Measurements from ENCODE around the gene BIN1. TPM values are rescaled to one million over a fixed set of nuclear protein-coding genes. Genes with fewer than 3 reads are reported as not detected.

The BIN1 gene
- total and polyA plus RNA-seq, 2 of the 4 experiments (the other 2 are of a cell fraction) = 18.1 to 25.7 TPM

DNA sequence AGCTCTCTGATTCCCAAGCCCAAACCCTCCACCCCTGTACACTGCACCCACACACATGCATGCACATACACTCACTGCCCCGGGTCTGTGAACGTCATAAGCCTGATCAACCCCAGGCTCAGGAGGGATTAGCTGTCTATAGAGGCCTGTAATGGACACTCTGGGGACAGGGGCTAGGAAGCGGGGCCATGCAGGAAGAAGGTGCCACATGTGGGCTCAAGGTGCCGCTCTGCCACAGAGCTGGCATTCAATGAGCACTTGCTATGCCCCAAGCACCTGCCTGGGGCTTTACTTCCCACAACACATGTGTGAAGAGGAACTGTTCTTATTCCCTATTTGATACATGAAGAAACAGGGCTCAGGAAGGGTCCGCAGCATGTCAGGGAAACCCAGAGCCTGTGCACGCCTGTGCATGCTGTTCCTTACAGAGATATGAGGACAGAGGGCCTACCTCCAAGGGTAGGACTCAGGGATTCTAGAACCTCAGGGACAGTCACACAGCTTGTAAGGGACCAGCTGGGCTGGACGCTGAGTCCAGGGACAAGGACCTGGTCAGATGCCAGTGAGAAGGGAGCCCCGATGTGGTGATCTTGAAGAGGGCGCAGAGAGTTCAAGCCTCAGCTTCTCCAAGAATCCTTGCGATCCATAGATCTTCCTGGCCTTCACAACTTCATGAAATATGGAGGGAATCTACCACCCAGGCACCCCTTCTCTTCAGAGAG lies 5.0 kb downstream of the BIN1 start:
- Histone ChIP-seq H3K4me2 (ENCODE audit: low read depth, low read length) (no peak overlapping the region), H2AK5ac (ENCODE audit: low read depth, low read length) (no peak overlapping the region; the same call in 1 of the 2 replicates), H3K4ac (ENCODE audit: low read depth, low read length) (no peak overlapping the region), H3K36me3 (ENCODE audit: control insufficient read depth, insufficient read depth, low read length) (no peaks in the 10 kb centered on the region), H2BK20ac (ENCODE audit: low read depth, low read length) (no peak overlapping the region), H4K5ac (ENCODE audit: low read depth, low read length) (no peak overlapping the region), H3K23ac (ENCODE audit: low read depth, low read length) (no peak overlapping the region), H3K18ac (ENCODE audit: low read depth, low read length) (no peak overlapping the region), H3K9ac (ENCODE audit: low read depth, low read length) (no peak overlapping the region), H3K27ac (ENCODE audit: insufficient read depth, low read length) (no peak overlapping the region), H3K79me1 (ENCODE audit: low read depth in 1 of 2, low read length in 2 of 2) (peaks cover 11 to 75% of the 10 kb centered on the region in 2 experiments), H3K4me1 (ENCODE audit: control insufficient read depth, insufficient read depth, low read length) (peaks cover 16% of the 10 kb centered on the region), H4K91ac (ENCODE audit: insufficient read depth, low read depth, low read length) (no peak overlapping the region), H4K20me1 (ENCODE audit: insufficient read depth, low read length) (peaks cover 48% of the 10 kb centered on the region), H2AK9ac (replicated peaks; ENCODE audit: low read depth, low read length, poor library complexity) (no peak overlapping the region), H2BK120ac (ENCODE audit: low read depth, low read length) (no peak overlapping the region), H3K14ac (replicated peaks; ENCODE audit: low read depth, low read length) (no peak overlapping the region), H2AFZ (replicated peaks; ENCODE audit: low read length, poor library complexity) (no peak overlapping the region), H2BK15ac (ENCODE audit: low read depth, low read length) (no peak overlapping the region), H3K9me3 (ENCODE audit: control insufficient read depth, insufficient read depth, low read length) (no peaks in the 10 kb centered on the region), H4K8ac (ENCODE audit: low read depth in 2 of 2, low read length in 2 of 2) (no peak overlapping the region), H3K9me1 (ENCODE audit: insufficient read depth, low read length) (peaks cover 18% of the 10 kb centered on the region), H3K27me3 (ENCODE audit: control insufficient read depth, insufficient read depth, low read length) (no peaks in the 10 kb centered on the region), H2BK5ac (ENCODE audit: low read depth, low read length, poor library complexity, severe bottlenecking) (no peak overlapping the region), H3K56ac (ENCODE audit: extremely low read depth, insufficient read depth, low read length) (no peak overlapping the region), H3K4me3 (ENCODE audit: insufficient read depth, low read depth, low read length) (no peak overlapping the region)
- DNase-seq (no peak), ATAC-seq (ENCODE audit: low read depth) (no peak)
- BruUV-seq (replicated peaks) = no TSS peak
- WGBS, 2 experiments (ENCODE audit: extremely low coverage in 2 of 2, insufficient read length in 1 of 2) = 100% methylated on average over 1 of the region's 10 CpGs; no CpG with 5 or more reads in 1 of the 2 experiments
- intact Hi-C loops (cut with micrococcal nuclease) = no loop called here
- no peak for TF ChIP-seq NFE2L2 (IDR thresholded peaks at IDR 0.05; ENCODE audit: low read depth, low read length)
- TF ChIP-seq CHD1 (IDR thresholded peaks at IDR 0.05; ENCODE audit: low read depth, low read length) = no peak
- no peak for TF ChIP-seq FOS (IDR thresholded peaks at IDR 0.05; ENCODE audit: low read depth, low read length)
- no peak for TF ChIP-seq SMC3 (IDR thresholded peaks at IDR 0.05; ENCODE audit: low read depth, low read length)
- ChIA-PET CTCF (interaction anchor here (1.1 kb wide), 1 partner anchor 51 kb away, joined by 3 read pairs; no protein-coding TSS in a partner anchor), POLR2A (ENCODE audit: unreplicated experiment) (no interaction called here)
- dilution Hi-C loops (cut with HindIII; ENCODE audit: low sequenced_read_pairs, unreplicated experiment) = no loop called here
- in situ Hi-C loops (cut with MboI; ENCODE audit: low sequenced_read_pairs) = no loop called here

Measured in IMR-90 (cell line).